ENCODE results near the gene WTAP.
"Not testable (repeated sequence)": the region's sequence is repeated elsewhere in the genome, so short reads cannot be mapped to it uniquely, and the experiment has no call there.

The WTAP gene

DNA sequence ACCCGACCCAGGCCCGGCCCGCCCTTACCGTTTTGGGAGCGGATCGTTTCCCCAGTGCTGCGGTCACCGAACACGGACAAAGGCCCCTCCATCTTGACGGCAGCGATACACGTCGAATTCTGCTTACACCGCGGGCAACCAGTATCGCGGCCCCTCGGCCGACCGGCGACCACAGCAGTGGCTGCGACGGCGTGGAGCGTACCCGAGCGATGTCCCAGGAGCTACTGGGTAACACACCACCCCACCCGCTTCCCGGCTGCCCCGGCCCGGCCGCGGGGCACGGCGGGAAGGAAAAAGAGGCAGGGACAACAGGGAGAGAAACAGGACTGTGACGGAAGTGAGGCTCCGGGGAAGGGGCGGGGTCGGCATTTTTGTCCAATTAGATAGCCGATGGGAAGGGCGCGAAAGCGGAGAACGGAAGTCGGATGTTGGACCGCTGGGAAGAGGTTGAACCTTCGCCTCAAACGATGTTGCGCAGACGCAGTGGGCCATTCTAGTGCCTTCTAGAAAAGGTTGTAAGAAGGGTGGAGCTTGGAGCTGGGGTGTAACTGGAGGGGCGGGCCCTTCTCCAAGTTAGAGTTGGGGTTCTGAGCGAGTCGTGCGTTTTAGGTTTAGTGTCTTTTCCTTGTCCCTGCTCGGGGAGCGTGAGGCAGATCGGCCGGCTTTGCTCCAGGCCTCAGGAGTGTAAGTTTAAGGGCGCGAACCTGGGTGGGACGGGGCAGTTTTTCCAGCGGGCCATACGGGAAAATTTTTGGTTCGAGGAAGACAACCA is 62.3 kb downstream of the WTAP start, which contains the start of gene TCP1:
TCP1 (minus strand) TSS at position 226 of the 772 bp plus-strand sequence; CDS start at position 92, 134 bp downstream.
- Mint-ChIP-seq H3K27me3 (no peaks in the 10 kb centered on the region), H3K9me3 (no peaks in the 10 kb centered on the region), H3K27ac (peak within 1 kb of the TSS; percentile 99), H3K36me3 (ENCODE audit: low read depth) (peaks cover 80% of the 10 kb centered on the region), H3K4me1 (ENCODE audit: low read depth) (peaks cover 75% of the 10 kb centered on the region), H3K4me3 (peak within 1 kb of the TSS; percentile 96)

DNA sequence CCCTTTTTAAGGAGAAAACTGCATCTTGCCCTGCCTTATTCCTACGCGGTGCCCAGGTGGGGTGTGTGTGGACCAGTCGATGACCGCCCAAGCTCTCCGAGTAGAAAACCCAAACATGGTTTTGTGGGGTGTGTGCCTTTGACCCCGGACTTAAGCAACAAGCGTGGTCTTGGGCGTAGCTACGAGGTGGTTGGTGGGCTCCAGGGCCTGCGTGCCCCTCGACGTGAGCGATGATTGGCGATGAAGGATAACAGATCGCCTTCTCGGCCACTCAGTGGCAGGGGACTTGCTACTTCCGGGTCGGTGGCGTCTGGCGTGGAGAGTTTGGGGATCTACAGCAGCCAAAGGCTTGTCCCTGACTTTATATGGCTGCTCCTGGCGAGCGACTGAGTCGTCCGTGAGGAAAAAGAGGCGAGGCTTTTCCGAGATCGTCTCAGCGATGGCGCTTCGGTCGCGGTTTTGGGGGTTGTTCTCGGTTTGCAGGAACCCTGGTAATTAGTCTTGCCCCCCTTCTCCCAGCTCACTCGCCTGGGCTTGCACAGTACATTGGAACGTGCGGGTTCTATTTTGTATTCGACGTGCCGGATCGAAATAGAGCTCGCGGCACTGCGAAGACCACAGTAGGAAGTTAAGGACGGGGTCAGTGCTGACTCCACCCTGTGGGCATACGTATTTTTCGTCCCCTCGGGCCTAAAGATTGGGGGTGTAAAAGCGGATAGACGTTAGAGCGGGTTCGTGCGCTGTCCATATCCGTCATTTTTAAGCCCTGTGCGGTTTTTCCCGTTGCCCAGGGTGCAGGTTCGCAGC is 63.0 kb downstream of the WTAP start, which contains the start of gene MRPL18:
MRPL18 (plus strand) TSS at position 319 of the 807 bp plus-strand sequence; CDS start at position 440, 121 bp downstream.
- Mint-ChIP-seq H3K27ac (peak within 1 kb of the TSS; percentile 99), H3K27me3 (no peaks in the 10 kb centered on the region), H3K4me3 (peak within 1 kb of the TSS; percentile 96), H3K4me1 (ENCODE audit: low read depth) (peaks cover 72% of the 10 kb centered on the region), H3K36me3 (ENCODE audit: low read depth) (peaks cover 77% of the 10 kb centered on the region), H3K9me3 (no peaks in the 10 kb centered on the region)

DNA sequence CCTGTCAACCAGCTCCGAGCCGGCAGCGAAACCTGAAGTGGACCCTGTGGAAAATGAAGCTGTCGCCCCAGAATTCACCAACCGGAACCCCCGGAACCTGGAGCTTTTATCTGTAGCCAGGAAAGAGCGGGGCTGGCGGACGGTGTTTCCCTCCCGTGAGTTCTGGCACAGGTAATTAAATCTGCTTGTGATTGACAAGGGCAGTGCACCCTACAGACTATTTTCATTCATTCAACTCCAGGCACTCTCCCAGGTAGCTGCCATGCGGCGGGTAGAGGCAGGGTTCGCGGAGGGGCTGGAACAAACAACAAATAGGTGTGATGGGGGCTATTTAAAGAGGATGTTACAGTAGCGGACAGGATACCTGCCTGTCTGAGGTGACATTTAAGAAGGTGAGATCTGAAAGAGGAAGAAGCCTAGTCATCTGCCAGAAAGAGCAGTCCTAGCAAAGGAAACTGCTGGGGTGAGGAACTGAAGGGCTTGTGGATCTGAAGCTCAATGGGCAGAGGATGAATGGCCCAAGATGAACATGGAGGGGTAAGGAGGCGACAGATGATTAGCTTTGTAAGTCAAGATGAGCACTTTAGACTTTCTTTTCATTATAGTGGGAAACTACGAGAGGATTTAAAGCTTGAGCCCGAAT is 63.8 kb downstream of the WTAP start:
- H3K36me3 Mint-ChIP-seq (ENCODE audit: low read depth), result peaks cover 77% of the 10 kb centered on the region
- H3K27ac Mint-ChIP-seq, result peak overlapping the region; percentile 99
- H3K4me1 Mint-ChIP-seq (ENCODE audit: low read depth), result peaks cover 64% of the 10 kb centered on the region
- H3K9me3 Mint-ChIP-seq, result no peaks in the 10 kb centered on the region
- H3K27me3 Mint-ChIP-seq, result no peaks in the 10 kb centered on the region
- H3K4me3 Mint-ChIP-seq, result peak overlapping the region; percentile 96

DNA sequence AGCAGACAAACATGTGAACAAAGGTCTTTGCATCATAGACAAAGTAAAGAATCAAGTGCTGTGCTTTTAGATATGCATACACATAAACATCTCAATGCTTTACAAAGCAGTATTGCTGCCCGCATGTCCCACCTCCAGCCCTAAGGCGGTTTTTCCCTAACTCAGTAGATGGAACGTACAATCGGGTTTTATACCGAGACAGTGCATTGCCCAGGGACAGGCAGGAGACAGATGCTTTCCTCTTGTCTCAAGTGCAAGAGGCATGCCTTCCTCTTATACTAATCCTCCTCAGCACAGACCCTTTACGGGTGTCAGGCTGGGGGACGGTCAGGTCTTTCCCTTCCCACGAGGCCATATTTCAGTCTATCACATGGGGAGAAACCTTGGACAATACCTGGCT is 67.7 kb downstream of the WTAP start:
- H3K27ac Mint-ChIP-seq, H3K4me3 Mint-ChIP-seq, H3K9me3 Mint-ChIP-seq, H3K27me3 Mint-ChIP-seq: not testable (repeated sequence)
- peaks cover 85% of the 10 kb centered on the region for H3K36me3 Mint-ChIP-seq (ENCODE audit: low read depth)
- peaks cover 53% of the 10 kb centered on the region for H3K4me1 Mint-ChIP-seq (ENCODE audit: low read depth)

DNA sequence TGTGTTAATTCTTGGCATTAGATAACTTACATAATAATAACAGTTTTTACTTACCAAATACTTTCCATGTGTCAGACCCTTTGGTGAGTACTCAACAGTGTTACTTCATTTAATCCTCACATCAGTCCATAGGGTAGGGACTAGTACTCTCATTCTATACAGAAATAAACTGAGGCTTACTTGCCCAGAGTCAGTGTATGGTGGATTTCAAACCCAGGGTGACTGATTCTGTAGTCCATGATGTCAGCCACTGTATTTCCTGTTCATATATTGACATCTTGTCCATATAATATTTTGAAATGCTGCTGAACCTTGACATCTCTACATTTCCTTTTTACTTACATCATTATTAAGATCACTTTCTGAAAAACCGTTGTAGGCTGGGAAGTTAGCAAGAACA is 70.2 kb downstream of the WTAP start:
- Mint-ChIP-seq H3K4me3 (no peak overlapping the region), H3K27me3 (no peaks in the 10 kb centered on the region), H3K27ac (peak overlapping the region; percentile 45), H3K4me1 (ENCODE audit: low read depth) (peaks cover 36% of the 10 kb centered on the region), H3K9me3 (no peaks in the 10 kb centered on the region), H3K36me3 (ENCODE audit: low read depth) (peaks cover 63% of the 10 kb centered on the region)

DNA sequence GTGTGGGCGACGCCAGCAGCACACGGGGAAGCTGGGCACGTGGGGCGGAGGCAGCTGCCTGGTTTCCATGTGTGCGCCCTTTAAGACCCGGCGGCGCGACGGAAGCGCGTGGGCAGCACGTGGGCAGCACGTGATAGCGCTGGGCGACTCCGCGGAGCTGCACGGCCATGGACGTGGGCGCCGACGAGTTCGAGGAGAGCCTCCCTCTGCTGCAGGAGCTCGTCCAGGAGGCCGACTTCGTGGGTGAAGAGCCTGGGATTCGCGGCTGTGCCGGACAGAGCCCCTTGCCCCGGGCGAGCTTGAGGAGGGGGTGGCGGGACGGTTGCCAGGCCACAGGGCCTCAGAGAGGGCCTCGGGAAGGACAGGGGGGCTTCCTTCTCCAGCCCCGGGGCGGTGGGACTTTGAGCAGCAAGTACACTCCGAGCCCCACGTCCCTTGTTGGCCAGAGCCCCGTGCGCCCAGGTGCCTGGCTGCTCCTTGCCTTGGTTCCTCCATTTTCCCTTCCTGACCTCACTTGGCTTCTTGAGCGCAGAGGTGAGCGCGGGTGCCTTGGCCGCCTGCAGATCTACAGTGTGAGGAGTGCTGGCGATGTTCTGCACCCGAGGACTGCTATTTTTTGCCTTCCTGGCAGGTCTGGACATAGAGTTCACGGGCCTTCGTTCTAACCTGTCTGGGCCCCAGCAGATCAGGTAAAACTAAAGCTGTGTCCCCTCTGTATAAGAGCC is 73.0 kb downstream of the WTAP start, which contains the start of gene PNLDC1:
PNLDC1 (plus strand) TSS at position 136 of the 725 bp plus-strand sequence; CDS start at position 168, 32 bp downstream.
- peaks cover 16% of the 10 kb centered on the region for H3K4me1 Mint-ChIP-seq (ENCODE audit: low read depth)
- peaks cover 42% of the 10 kb centered on the region for H3K36me3 Mint-ChIP-seq (ENCODE audit: low read depth)
- no peaks in the 10 kb centered on the region for H3K27me3 Mint-ChIP-seq
- H3K4me3 Mint-ChIP-seq, result no peak within 1 kb of the TSS
- H3K9me3 Mint-ChIP-seq, result no peaks in the 10 kb centered on the region
- peak within 1 kb of the TSS; percentile 27 for H3K27ac Mint-ChIP-seq

DNA sequence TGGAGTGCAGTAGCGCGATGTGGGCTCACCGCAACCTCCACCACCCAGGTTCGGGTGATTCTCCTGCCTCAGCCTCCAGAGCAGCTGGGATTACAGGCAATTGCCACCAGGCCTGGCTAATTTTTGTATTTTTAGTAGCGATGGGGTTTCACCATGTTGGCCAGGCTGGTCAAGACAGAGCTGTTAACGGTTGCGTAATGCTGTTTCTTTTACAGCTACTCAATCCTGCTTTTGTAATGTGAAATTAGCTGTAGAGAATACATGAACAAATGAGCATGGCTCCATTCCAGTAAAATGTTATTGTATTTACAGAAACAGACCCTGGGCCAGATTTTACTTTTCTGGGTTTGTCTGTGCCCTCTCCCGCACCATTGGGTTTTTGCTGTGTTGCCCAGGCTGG is 74.6 kb downstream of the WTAP start:
- H3K9me3 Mint-ChIP-seq, result no peaks in the 10 kb centered on the region
- H3K4me1 Mint-ChIP-seq (ENCODE audit: low read depth), result peaks cover 14% of the 10 kb centered on the region
- H3K27me3 Mint-ChIP-seq, result no peaks in the 10 kb centered on the region
- H3K4me3 Mint-ChIP-seq, result no peak overlapping the region
- peaks cover 31% of the 10 kb centered on the region for H3K36me3 Mint-ChIP-seq (ENCODE audit: low read depth)
- no peak overlapping the region for H3K27ac Mint-ChIP-seq

DNA sequence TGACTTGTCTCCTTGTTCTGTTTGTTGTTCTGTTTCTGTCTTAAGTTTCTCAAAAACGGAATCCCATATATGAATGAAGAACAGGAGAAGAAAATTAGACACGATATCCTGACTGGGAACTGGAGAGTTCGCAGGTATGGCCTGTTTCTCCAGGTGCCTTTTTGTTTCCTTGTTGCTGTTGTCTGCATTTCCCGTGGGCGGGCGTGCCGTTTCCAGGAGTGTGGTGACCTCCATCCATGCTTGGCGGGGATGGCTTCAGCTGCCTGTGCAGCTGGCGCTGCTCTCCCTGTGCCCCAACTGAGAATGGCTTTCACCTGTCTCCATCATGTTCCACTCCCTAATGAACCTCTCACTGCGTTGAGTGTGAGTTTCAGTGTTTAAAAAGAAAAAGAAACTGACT is 77.2 kb downstream of the WTAP start:
- H3K9me3 Mint-ChIP-seq, result no peaks in the 10 kb centered on the region
- no peaks in the 10 kb centered on the region for H3K27me3 Mint-ChIP-seq
- H3K27ac Mint-ChIP-seq, result no peak overlapping the region
- H3K4me3 Mint-ChIP-seq, result no peak overlapping the region
- peaks cover 9% of the 10 kb centered on the region for H3K36me3 Mint-ChIP-seq (ENCODE audit: low read depth)
- H3K4me1 Mint-ChIP-seq (ENCODE audit: low read depth), result no peaks in the 10 kb centered on the region

DNA sequence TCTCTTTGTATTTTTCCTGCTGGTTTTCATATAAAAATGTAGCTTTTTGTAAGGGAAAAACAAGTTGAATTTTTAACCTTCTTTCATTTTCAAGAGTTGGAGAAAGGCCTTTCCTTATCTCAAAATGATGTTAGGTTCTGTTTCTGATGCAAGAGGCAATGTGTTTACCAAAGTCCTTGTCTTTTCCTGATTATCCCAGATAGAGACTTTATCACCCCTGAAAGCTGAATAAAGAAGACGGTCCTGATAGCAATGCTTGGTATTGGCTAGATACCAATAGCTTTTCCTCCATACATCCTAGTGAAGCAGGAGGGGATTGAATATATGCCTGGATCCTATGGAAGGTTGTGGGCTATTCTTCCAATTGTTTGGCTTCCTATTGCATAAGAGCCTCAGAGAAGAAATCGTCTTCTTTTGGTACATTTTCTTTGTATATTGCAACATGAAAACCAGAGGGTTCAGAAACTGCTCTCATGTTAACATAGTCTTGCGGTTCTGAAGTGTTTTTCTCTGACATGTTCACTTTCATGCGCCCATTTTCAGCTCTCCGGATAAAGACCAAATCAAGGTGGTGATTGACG is 78.2 kb downstream of the WTAP start:
- H3K27ac Mint-ChIP-seq, result no peak overlapping the region
- H3K27me3 Mint-ChIP-seq, result no peaks in the 10 kb centered on the region
- no peak overlapping the region for H3K4me3 Mint-ChIP-seq
- peaks cover 4% of the 10 kb centered on the region for H3K36me3 Mint-ChIP-seq (ENCODE audit: low read depth)
- H3K4me1 Mint-ChIP-seq (ENCODE audit: low read depth), result no peaks in the 10 kb centered on the region
- no peaks in the 10 kb centered on the region for H3K9me3 Mint-ChIP-seq

All from stimulated activated naive CD8-positive, alpha-beta T cell treated with anti-CD3 and anti-CD28 coated beads, Interleukin-15, Interleukin-2, amounts not matched to agents 100 ng/mL and 50 ng/mL, for 24 hours (primary cell).